ENCODE results near the gene TXNDC11.

Gene TXNDC11

GRCh38 chr16:11671676-11672075 is 71.0 kb downstream of the TXNDC11 start:
- no peak overlapping the region for H3K4me3 ChIP-seq (ENCODE audit: low read depth, low read length)
- DNase-seq (ENCODE audit: low read depth) = no peak
- TF ChIP-seq POLR2A (IDR thresholded peaks at IDR 0.05; ENCODE audit: extremely low read depth, insufficient read length) (no peak), MYC (IDR thresholded peaks at IDR 0.05; ENCODE audit: low read depth, low read length) (no peak), MAX (IDR thresholded peaks at IDR 0.05; ENCODE audit: low read depth, low read length) (no peak)

- no peak overlapping the region for H3K4me3 ChIP-seq (ENCODE audit: low read depth, low read length)
- TF ChIP-seq MAX (IDR thresholded peaks at IDR 0.05; ENCODE audit: low read depth, low read length) = no peak
- no peak for TF ChIP-seq POLR2A (IDR thresholded peaks at IDR 0.05; ENCODE audit: extremely low read depth, insufficient read length)
- TF ChIP-seq CTCF (IDR thresholded peaks at IDR 0.05; ENCODE audit: low read depth, low read length) = no peak
- TF ChIP-seq MYC (IDR thresholded peaks at IDR 0.05; ENCODE audit: low read depth, low read length) = no peak
Measured at GRCh38 chr16:11671271-11671670, 71.4 kb downstream of the TXNDC11 start.

GRCh38 chr16:11670171-11671131 is 72.2 kb downstream of the TXNDC11 start:
- H3K4me3 ChIP-seq (ENCODE audit: low read depth, low read length) = no peak overlapping the region
- no peak for TF ChIP-seq POLR2A (IDR thresholded peaks at IDR 0.05; ENCODE audit: extremely low read depth, insufficient read length)
- TF ChIP-seq CTCF (IDR thresholded peaks at IDR 0.05; ENCODE audit: low read depth, low read length) = no peak
- no peak for TF ChIP-seq MAX (IDR thresholded peaks at IDR 0.05; ENCODE audit: low read depth, low read length)
- TF ChIP-seq MYC (IDR thresholded peaks at IDR 0.05; ENCODE audit: low read depth, low read length) = no peak
- DNase-seq (ENCODE audit: low read depth) = no peak

More at GRCh38 chr16:11671271-11671670, 71.4 kb downstream of the TXNDC11 start:
- no peak for DNase-seq (ENCODE audit: low read depth)

GRCh38 chr16:11669380-11670146 is 73.1 kb downstream of the TXNDC11 start:
- peak; percentile 68 for DNase-seq (ENCODE audit: low read depth)
- peak overlapping the region; percentile 21 for H3K4me3 ChIP-seq (ENCODE audit: low read depth, low read length)

GRCh38 chr16:11668623-11669379 is 73.9 kb downstream of the TXNDC11 start:
- no peak for DNase-seq (ENCODE audit: low read depth)
- TF ChIP-seq MAX (IDR thresholded peaks at IDR 0.05; ENCODE audit: low read depth, low read length) = no peak
- TF ChIP-seq CTCF (IDR thresholded peaks at IDR 0.05; ENCODE audit: low read depth, low read length) = no peak
- no peak for TF ChIP-seq MYC (IDR thresholded peaks at IDR 0.05; ENCODE audit: low read depth, low read length)
- no peak for TF ChIP-seq POLR2A (IDR thresholded peaks at IDR 0.05; ENCODE audit: extremely low read depth, insufficient read length)
- H3K4me3 ChIP-seq (ENCODE audit: low read depth, low read length) = peak overlapping the region; percentile 32

More at GRCh38 chr16:11669380-11670146, 73.1 kb downstream of the TXNDC11 start:
- TF ChIP-seq MYC (IDR thresholded peaks at IDR 0.05; ENCODE audit: low read depth, low read length) (0 out of 2 replicates have a peak, but pooled peaks have one; percentile 15), MAX (IDR thresholded peaks at IDR 0.05; ENCODE audit: low read depth, low read length) (no peak), CTCF (IDR thresholded peaks at IDR 0.05; ENCODE audit: low read depth, low read length) (no peak), POLR2A (IDR thresholded peaks at IDR 0.05; ENCODE audit: extremely low read depth, insufficient read length) (no peak)

Measured in NB4 (cell line).